Body of pancreas (tissue), 4 donors: ENCODE data around the gene MRPL3.

Source experiments
- POLR2A ChIP-seq, 3 donors: fragments of 450-650 bp; IDR thresholded peaks; one replicate each; pipeline ENCODE4 v1.6.1; 2016; ENCODE audit warnings: antibody characterized with exemption in 3 of 3, mild to moderate bottlenecking in 2 of 3
- TF ChIP-seq, protein P1 (sequence below), 7 experiments: fragments of 450-650 bp in 4 of 7; fragments of 200-600 bp in 3 of 7; sonication (generic) in 3 of 7; IDR thresholded peaks; one replicate each; pipeline ENCODE4 v1.5.1; 2016 to 2019; ENCODE audit warnings: antibody characterized with exemption in 7 of 7

DNA sequence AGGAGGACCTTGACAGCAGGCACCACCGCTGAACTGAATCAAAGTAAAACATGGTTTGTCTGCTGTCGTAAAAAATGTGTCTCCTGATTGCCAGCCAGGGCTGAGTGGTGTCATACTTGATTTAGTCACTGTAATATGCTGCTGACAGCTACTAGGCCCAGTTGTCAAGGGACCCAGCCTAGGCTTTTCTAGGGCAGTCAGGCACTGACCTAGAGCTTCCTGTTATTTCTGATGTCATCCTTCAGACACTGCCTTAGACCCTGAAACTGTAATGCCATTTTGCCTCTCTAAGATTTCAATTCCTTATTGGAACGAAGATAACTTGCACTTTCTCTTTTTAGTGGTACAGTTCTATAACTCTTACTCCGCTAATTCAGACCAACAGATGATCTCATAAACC lies 2.6 kb upstream of the MRPL3 start:
- TF ChIP-seq, protein P1, sequence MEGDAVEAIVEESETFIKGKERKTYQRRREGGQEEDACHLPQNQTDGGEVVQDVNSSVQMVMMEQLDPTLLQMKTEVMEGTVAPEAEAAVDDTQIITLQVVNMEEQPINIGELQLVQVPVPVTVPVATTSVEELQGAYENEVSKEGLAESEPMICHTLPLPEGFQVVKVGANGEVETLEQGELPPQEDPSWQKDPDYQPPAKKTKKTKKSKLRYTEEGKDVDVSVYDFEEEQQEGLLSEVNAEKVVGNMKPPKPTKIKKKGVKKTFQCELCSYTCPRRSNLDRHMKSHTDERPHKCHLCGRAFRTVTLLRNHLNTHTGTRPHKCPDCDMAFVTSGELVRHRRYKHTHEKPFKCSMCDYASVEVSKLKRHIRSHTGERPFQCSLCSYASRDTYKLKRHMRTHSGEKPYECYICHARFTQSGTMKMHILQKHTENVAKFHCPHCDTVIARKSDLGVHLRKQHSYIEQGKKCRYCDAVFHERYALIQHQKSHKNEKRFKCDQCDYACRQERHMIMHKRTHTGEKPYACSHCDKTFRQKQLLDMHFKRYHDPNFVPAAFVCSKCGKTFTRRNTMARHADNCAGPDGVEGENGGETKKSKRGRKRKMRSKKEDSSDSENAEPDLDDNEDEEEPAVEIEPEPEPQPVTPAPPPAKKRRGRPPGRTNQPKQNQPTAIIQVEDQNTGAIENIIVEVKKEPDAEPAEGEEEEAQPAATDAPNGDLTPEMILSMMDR (IDR thresholded peaks at IDR 0.05) = no peak
- TF ChIP-seq POLR2A (IDR thresholded peaks at IDR 0.05) = no peak
